ENCODE results near the gene ATP6V1G3.

GRCh38 chr1:198544265-198544664 is 3.8 kb upstream of the ATP6V1G3 start:
- TF ChIP-seq MAFK (IDR thresholded peaks at IDR 0.05; ENCODE audit: low read depth, low read length): no peak
- TF ChIP-seq CTCF (conservative IDR thresholded peaks at IDR 0.05; ENCODE audit: low read depth, low read length): no peak
- TF ChIP-seq USF2 (IDR thresholded peaks at IDR 0.05; ENCODE audit: low read depth, low read length): no peak
- TF ChIP-seq RAD21 (IDR thresholded peaks at IDR 0.05; ENCODE audit: low read length): no peak
- no peak for TF ChIP-seq SMC3 (IDR thresholded peaks at IDR 0.05; ENCODE audit: low read depth, low read length)
- no peak for TF ChIP-seq NFE2L2 (IDR thresholded peaks at IDR 0.05; ENCODE audit: low read depth, low read length)
- no peak for TF ChIP-seq POLR2A (IDR thresholded peaks at IDR 0.05; ENCODE audit: low read depth, low read length)
- TF ChIP-seq MXI1 (IDR thresholded peaks at IDR 0.05; ENCODE audit: borderline replicate concordance, low read depth, low read length): no peak
- no peak for TF ChIP-seq RFX5 (IDR thresholded peaks at IDR 0.05; ENCODE audit: low read depth, low read length)

All from IMR-90 (cell line).